Epidermal melanocyte (primary cell): ENCODE measurements around the gene NR1I3.
"Not testable (repeated sequence)": the region's sequence is repeated elsewhere in the genome, so short reads cannot be mapped to it uniquely, and the experiment has no call there.

ENCODE experiments used
- DNase-seq: peaks from one replicate; pipeline ENCODE4 v3.0.0; 2011; ENCODE audit warnings: low spot score; ENCODE audit not compliant: insufficient read length

The NR1I3 gene, protein sequence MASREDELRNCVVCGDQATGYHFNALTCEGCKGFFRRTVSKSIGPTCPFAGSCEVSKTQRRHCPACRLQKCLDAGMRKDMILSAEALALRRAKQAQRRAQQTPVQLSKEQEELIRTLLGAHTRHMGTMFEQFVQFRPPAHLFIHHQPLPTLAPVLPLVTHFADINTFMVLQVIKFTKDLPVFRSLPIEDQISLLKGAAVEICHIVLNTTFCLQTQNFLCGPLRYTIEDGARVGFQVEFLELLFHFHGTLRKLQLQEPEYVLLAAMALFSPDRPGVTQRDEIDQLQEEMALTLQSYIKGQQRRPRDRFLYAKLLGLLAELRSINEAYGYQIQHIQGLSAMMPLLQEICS

GRCh38 chr1:161238039-161238473 is at the start of gene NR1I3:
NR1I3 (minus strand) TSS chr1:161238203; CDS start chr1:161236565, 1,638 bp downstream.
- no peak for DNase-seq

GRCh38 chr1:161287482-161288054 is 49.6 kb upstream of the NR1I3 start:
- DNase-seq, result no peak

DNA sequence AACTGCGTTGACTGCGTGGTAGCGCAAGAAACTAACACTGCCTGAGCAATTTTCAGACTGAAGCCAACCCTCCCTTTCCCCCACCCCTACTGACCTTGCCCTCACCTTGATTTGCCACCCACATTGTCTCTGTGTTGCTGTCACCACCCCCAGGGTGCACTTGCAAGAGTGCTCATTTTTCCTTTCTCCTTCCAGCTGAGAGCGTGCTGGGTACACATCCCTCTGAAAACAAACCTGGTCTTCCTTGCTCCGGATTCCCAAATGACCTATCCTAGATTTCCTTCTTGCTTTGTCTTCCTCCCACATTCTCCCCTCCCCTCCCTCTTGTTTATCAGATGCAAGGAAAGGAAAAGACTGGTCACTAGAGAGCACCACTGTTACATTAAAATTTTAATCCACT is 47.5 kb upstream of the NR1I3 start:
- no peak for DNase-seq

GRCh38 chr1:161285113-161285512 is 47.1 kb upstream of the NR1I3 start:
- no peak for DNase-seq

DNA sequence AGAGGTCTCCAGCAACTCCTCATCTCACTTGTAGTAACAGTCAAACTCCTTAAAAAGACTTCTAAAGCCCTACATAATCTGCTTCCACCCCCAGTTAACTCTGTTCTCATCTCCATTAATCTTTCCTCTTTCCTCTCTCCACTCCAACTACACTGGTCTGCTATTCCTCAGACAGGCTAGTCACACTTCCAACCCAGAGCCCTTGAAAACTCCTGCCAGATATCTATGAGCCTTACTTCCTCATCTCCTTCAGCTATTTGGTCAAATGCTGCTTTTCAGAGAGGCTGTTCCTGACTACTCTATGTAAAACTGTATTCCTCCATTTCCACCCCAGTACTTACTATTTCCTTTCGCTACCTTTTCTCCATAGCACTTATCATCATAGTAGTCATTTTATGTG is 45.0 kb upstream of the NR1I3 start:
- no peak for DNase-seq

GRCh38 chr1:161274874-161275273 is 36.9 kb upstream of the NR1I3 start:
- no peak for DNase-seq

GRCh38 chr1:161273402-161273801 is 35.4 kb upstream of the NR1I3 start:
- DNase-seq, result no peak

- no peak for DNase-seq
Observed at GRCh38 chr1:161267321-161267720, 29.3 kb upstream of the NR1I3 start.

- DNase-seq, result no peak
Observed at GRCh38 chr1:161266836-161267235, 28.8 kb upstream of the NR1I3 start.

GRCh38 chr1:161266202-161266601 is 28.2 kb upstream of the NR1I3 start:
- DNase-seq, result no peak

- no peak for DNase-seq
Observed at GRCh38 chr1:161265305-161265704, 27.3 kb upstream of the NR1I3 start.

DNA sequence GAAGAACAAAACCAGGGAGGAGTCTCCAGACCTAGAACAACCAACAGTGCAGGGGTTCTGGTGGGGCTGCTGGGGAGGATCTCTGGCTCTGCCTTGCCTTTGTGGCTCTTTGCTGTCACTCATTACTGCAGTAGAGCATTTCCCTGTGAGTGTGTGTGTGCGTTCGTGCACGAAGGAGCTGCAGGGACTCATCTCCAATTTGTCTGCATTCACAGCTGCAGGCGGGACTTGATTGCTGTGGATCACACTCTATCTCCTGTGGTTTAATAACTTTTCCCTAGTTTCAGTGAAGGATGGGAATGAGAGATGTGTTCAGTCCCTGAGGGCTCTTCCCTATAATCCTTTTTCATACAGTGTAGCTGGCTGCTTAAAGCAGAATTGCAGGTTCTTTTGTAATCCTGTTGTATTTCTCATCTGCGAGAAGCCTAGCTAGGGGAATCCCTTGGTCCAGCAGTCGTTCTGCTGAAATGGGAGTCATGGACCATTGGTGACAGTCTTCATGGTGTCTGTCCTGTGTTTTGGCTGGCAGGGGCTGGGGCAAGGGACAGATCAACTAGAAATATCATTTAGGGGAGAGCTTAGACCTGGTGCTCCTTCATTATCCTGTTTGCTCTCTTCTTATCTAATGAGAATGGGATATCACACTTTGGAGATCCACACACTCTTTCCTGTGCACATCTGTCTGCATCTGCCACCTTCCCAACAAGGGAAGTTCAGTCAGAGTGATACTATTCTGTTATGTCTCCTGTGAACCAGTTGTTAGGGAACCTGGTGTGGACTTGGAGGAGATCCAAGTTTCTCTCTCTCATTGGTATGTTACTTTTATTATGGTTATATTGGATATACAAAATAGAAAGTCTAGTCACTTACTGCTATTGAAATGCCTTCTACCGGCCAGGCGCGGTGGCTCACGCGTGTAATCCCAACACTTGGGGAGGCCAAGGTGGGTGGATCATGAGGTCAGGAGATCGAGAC is 23.5 kb upstream of the NR1I3 start:
- no peak for DNase-seq

- DNase-seq, result no peak
Observed at GRCh38 chr1:161260376-161261260, 22.6 kb upstream of the NR1I3 start.

DNA sequence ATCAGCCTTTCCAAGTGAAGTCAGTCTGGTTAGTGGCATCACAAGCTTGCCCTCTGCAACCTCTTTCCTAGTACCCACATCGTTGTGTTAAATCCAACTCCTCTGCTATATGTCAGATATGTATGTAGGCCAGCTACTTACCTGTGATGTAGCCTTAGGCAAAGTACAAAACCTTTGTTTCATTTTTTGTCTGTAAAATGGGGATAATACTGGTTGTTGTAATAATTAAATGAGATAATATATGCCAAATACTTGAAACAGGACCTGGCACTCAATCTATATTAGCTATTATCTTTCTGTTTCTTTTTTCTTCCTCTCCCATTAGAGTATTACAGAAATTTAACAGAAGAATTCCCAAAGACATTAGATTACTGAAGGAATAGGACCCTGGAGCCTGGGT is 21.8 kb upstream of the NR1I3 start:
- DNase-seq, result no peak

DNA sequence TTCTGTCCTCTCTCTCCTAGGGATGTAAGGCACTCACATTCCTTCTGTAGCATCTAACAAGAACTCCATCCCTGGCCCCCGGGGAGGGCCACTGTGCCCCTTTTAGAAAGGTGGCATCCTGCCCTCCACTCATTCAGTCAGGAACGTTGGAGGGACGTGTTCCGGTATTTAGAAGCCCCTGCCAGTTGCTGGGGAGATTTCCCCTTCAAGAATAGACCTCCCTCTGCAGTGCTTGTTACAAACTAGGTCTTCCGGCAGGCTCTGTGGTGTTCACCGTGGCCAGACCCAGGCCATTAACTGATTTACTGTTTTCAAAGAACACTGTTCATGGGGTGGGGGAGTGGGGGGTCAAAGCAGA is 21.3 kb upstream of the NR1I3 start:
- no peak for DNase-seq

DNA sequence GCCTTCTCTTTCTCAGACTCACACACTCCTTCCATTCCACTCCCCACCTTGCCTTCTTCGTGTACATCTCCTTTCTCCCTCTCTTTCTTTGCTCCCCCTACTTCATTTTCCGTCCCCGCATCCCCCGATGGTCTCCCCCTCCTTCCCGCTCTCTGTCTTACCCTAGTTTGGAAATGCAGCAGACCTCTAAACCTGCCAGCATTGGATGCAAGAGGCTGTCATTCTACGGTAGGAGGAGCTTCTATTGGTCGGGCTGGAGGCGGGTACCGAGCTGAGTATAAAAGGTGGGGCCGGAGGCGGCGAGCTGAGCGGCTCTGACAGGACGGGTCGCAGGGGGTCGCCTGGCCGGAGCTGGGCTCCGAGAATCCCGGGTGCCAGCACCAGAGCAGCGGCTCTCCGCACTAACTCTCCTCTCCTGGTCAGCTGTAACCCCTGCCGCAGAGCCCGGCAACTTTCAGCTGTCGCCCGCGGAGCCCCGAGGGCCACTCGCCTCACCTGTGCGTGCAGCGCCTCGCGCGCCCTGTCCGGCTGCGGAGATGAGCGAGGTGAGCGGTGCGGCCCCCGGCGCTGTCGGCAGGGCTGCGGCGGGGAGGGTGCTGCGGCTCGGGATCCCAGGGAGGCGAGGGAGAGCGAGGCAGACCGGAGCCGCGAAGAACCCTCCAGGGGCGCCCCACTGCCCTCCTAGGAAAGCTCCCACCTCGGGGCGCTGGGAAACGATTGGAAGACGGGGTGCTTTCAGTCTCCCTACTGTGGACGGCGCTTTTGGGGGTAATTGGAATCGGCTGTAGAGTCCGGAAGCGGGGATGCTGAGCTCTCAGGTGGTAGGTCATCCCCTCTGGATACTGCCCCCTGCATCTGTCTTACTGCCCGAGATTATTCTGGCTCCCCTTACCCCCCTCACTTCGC is 20.7 kb upstream of the NR1I3 start, which contains the start of gene PCP4L1:
Gene PCP4L1, plus strand, starts transcription at position 307 of the 906 bp plus-strand sequence. Its CDS starts 230 bp downstream, at position 537.
- no peak for DNase-seq

DNA sequence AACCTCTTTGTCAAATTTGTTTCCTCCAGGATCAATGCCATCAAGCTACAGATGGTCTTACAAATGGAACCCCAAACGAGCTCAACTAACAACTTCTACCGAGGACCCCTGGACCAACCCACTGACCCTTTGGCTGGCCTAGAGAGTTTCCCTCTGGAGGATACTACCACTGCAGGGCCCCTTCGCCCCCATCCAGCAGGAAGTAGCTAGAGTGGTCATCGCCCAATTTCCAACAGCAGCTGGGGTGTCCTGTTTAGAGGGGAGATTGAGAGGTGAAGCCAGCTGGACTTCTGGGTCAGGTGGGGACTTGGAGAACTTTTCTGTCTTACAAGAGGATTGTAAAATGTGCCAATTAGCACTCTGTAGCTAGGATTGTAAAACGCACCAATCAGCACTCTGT is 19.1 kb upstream of the NR1I3 start:
- not testable (repeated sequence) for DNase-seq

DNA sequence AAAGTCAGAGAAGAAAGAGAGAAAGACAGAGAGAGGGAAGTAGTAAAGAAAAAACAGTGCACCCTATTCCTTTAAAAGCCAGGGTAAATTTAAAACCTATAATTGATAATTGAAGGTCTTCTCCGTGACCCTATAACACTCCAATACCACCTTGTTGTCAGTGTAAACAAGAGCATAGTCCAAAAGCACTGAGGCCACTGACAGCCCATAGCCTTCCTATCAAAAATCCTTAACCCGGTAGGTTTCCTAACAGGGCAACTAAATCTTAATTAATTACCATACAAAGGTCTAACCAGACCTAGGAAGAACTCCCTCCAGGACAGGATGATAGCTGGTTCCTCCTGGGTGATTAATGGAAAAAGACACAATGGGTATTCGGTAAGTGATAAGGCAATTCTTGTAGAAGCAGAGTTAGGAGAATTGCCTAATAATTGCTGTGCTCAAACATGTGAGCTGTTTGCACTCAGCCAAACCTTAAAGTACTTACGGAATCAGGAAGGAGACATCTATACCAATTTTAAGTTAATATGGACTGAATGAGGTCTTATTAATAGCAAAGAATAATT is 18.0 kb upstream of the NR1I3 start:
- not testable (repeated sequence) for DNase-seq

GRCh38 chr1:161255302-161255701 is 17.3 kb upstream of the NR1I3 start:
- not testable (repeated sequence) for DNase-seq
